ENCODE data around the gene MAPK6.

Gene MAPK6

GRCh38 chr15:51969728-51970127 is 49.3 kb upstream of the MAPK6 start:
- ChIA-PET POLR2A (interaction anchor here (0.6 kb wide), 1 partner anchor 59 kb away, joined by 3 read pairs; no protein-coding TSS in a partner anchor), CTCF (interaction anchor here (0.6 kb wide), 2 partner anchors 129 to 164 kb away, joined by 3 to 6 read pairs; no protein-coding TSS in a partner anchor)
- no peak overlapping the region for H3K27ac ChIP-seq (ENCODE audit: extremely low read depth, low read depth, low read length)
- no peaks in the 10 kb centered on the region for H3K9me3 ChIP-seq (ENCODE audit: control insufficient read depth, insufficient read depth, low read depth, low read length)
- no peaks in the 10 kb centered on the region for H3K4me1 ChIP-seq (ENCODE audit: control insufficient read depth, insufficient read depth, low read length)
- TF ChIP-seq OSR2 (tag by site-specific recombination; IDR thresholded peaks at IDR 0.05): no peak
- no peak for TF ChIP-seq SETDB1 (IDR thresholded peaks at IDR 0.05; ENCODE audit: insufficient read length, low read length)
- no peak for TF ChIP-seq ZNF664 (tag by site-specific recombination; IDR thresholded peaks at IDR 0.05)
- no peak for TF ChIP-seq ZNF394 (tag by site-specific recombination; IDR thresholded peaks at IDR 0.05; ENCODE audit: borderline replicate concordance)
- no peak for TF ChIP-seq ZNF610 (tag by site-specific recombination; IDR thresholded peaks at IDR 0.05; ENCODE audit: borderline replicate concordance)
- TF ChIP-seq PATZ1 (tag by site-specific recombination; IDR thresholded peaks at IDR 0.05): no peak
- no peak for TF ChIP-seq ZBTB48 (tag by site-specific recombination; IDR thresholded peaks at IDR 0.05)
- TF ChIP-seq ZNF362 (tag by site-specific recombination; IDR thresholded peaks at IDR 0.05): 0 out of 2 replicates have a peak, but pooled peaks have one; percentile 26
- TF ChIP-seq ZNF654 (tag by site-specific recombination; IDR thresholded peaks at IDR 0.05; ENCODE audit: low read depth): no peak
- TF ChIP-seq ZNF791 (tag by site-specific recombination; IDR thresholded peaks at IDR 0.05): no peak
- no peak for TF ChIP-seq ZNF521 (tag by site-specific recombination; IDR thresholded peaks at IDR 0.05)
- no peak for TF ChIP-seq ZBTB44 (tag by site-specific recombination; IDR thresholded peaks at IDR 0.05)
- peak; percentile 45; the same call in 1 of the 2 replicates for TF ChIP-seq PRDM10 (tag by site-specific recombination; IDR thresholded peaks at IDR 0.05)
- TF ChIP-seq WT1 (tag by site-specific recombination; IDR thresholded peaks at IDR 0.05): no peak
- no peak for TF ChIP-seq ZNF707 (tag by site-specific recombination; IDR thresholded peaks at IDR 0.05)
- H3K36me3 ChIP-seq (ENCODE audit: control insufficient read depth in 2 of 2, insufficient read depth in 1 of 2, low read length in 2 of 2): peaks cover 0 to 8% of the 10 kb centered on the region in 2 experiments; a peak in 2 of 3 replicates
- no peak overlapping the region for H3K4me3 ChIP-seq (ENCODE audit: low read depth, low read length)

GRCh38 chr15:51970132-51970817 is 48.7 kb upstream of the MAPK6 start:
- TF ChIP-seq ZNF202 (tag by site-specific recombination; IDR thresholded peaks at IDR 0.05; ENCODE audit: borderline replicate concordance) (no peak), ZNF670 (tag by site-specific recombination; IDR thresholded peaks at IDR 0.05; ENCODE audit: low read depth) (no peak), ZNF335 (tag by site-specific recombination; conservative IDR thresholded peaks at IDR 0.05) (peak; percentile 29; the same call in 1 of the 2 replicates), ZSCAN4 (tag by site-specific recombination; IDR thresholded peaks at IDR 0.05) (no peak)
- peak overlapping the region; percentile 87 for H3K4me3 ChIP-seq (ENCODE audit: low read depth, low read length)
- ChIA-PET CTCF (interaction anchor here (0.6 to 1.0 kb wide), 7 partner anchors 8 to 257 kb away, joined by 3 to 6 read pairs (median 3); no protein-coding TSS in a partner anchor), POLR2A (interaction anchor here (0.6 to 1.4 kb wide), 4 partner anchors 8 to 60 kb away, joined by 3 to 4 read pairs (median 4); no protein-coding TSS in a partner anchor)
- H3K27ac ChIP-seq (ENCODE audit: extremely low read depth, low read depth, low read length): no peak overlapping the region
- H3K36me3 ChIP-seq (ENCODE audit: control insufficient read depth in 2 of 2, insufficient read depth in 1 of 2, low read length in 2 of 2): peaks cover 0 to 6% of the 10 kb centered on the region in 2 experiments; a peak in 2 of 3 replicates
- no peaks in the 10 kb centered on the region for H3K4me1 ChIP-seq (ENCODE audit: control insufficient read depth, insufficient read depth, low read length)
- no peaks in the 10 kb centered on the region for H3K9me3 ChIP-seq (ENCODE audit: control insufficient read depth, insufficient read depth, low read depth, low read length)
